ENCODE results near the gene SINHCAF.
A peak's percentile ranks its signal among the peaks of the same experiment; 100 is the strongest.

The SINHCAF gene

GRCh38 chr12:31272607-31273225 is 53.2 kb downstream of the SINHCAF start:
- no peak for DNase-seq (ENCODE audit: low read depth in 2 of 2)
- no peak overlapping the region for H3K4me3 ChIP-seq (replicated peaks in 1 of 2; ENCODE audit: low read depth in 2 of 2, low read length in 2 of 2)
- no peak for TF ChIP-seq CTCF (IDR thresholded peaks at IDR 0.05; ENCODE audit: low read depth, low read length)

GRCh38 chr12:31267966-31268365 is 58.0 kb downstream of the SINHCAF start:
- no peak for TF ChIP-seq CTCF (IDR thresholded peaks at IDR 0.05; ENCODE audit: low read depth, low read length)
- peak in 1 of 2 donors; percentile 17 for DNase-seq (ENCODE audit: low read depth in 2 of 2)
- no peak overlapping the region for H3K4me3 ChIP-seq (replicated peaks in 1 of 2; ENCODE audit: low read depth in 2 of 2, low read length in 2 of 2)

GRCh38 chr12:31265722-31266121 is 60.2 kb downstream of the SINHCAF start:
- H3K4me3 ChIP-seq (replicated peaks in 1 of 2; ENCODE audit: low read depth in 2 of 2, low read length in 2 of 2): no peak overlapping the region
- DNase-seq (ENCODE audit: low read depth in 2 of 2): no peak
- TF ChIP-seq CTCF (IDR thresholded peaks at IDR 0.05; ENCODE audit: low read depth, low read length): no peak

GRCh38 chr12:31263661-31264060 is 62.3 kb downstream of the SINHCAF start:
- DNase-seq (ENCODE audit: low read depth in 2 of 2): peak in 1 of 2 donors; percentile 22
- H3K4me3 ChIP-seq (replicated peaks in 1 of 2; ENCODE audit: low read depth in 2 of 2, low read length in 2 of 2): no peak overlapping the region
- TF ChIP-seq CTCF (IDR thresholded peaks at IDR 0.05; ENCODE audit: low read depth, low read length): no peak

GRCh38 chr12:31261744-31262143 is 64.2 kb downstream of the SINHCAF start:
- H3K4me3 ChIP-seq (replicated peaks in 1 of 2; ENCODE audit: low read depth in 2 of 2, low read length in 2 of 2): no peak overlapping the region
- TF ChIP-seq CTCF (IDR thresholded peaks at IDR 0.05; ENCODE audit: low read depth, low read length): no peak
- DNase-seq (ENCODE audit: low read depth in 2 of 2): no peak

DNA sequence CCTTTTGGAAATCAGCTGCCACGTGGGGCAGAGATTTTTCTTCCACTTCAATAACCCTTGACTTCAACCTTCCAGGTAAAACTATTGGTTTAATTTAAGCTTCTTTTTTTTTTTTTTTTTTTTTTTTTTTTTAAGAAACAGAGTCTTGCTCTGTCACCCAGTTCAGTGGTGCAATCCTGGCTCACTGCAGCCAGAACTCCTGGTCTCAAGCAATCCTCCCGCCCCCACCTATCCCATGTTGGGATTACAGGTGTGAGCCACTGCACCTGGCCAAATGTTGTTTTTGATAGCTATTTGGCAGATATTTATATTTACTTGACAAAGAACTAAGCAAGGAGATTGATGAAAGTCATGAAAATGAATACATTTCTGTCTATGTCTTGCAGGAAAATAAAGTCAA is 65.1 kb downstream of the SINHCAF start:
- no peak for DNase-seq (ENCODE audit: low read depth in 2 of 2)
- TF ChIP-seq CTCF (IDR thresholded peaks at IDR 0.05; ENCODE audit: low read depth, low read length): no peak

More for the DNA sequence above, 65.1 kb downstream of the SINHCAF start:
- no peak overlapping the region for H3K4me3 ChIP-seq (replicated peaks in 1 of 2; ENCODE audit: low read depth in 2 of 2, low read length in 2 of 2)
